GM23248 (cell line): Measurements from ENCODE around the gene BCL2L12. TPM values are rescaled to one million over a fixed set of nuclear protein-coding genes. Genes with fewer than 3 reads are reported as not detected.
A peak's percentile ranks its signal among the peaks of the same experiment; 100 is the strongest.

Source experiments
- DNase-seq: peaks from one replicate; pipeline ENCODE4 v3.0.0-alpha.2; 2015
- H2AFZ ChIP-seq: fragments of 200-600 bp; sonication (generic); 2 replicates; pipeline ENCODE4 v1.6.1; 2016; ENCODE audit warnings: antibody characterized with exemption
- H3F3A ChIP-seq: fragments of 200-600 bp; sonication (generic); 2 replicates; pipeline ENCODE4 v1.6.1; 2016; ENCODE audit warnings: mild to moderate bottlenecking, antibody characterized with exemption, mixed run types; ENCODE audit not compliant: insufficient read depth
- H3K27ac ChIP-seq: fragments of 200-600 bp; sonication (generic); 2 replicates; pipeline ENCODE4 v1.5.1; 2016; ENCODE audit warnings: mild to moderate bottlenecking
- H3K27me3 ChIP-seq: fragments of 200-600 bp; sonication (generic); replicated peaks from 2 replicates; pipeline ENCODE4 v1.6.1; 2016; ENCODE audit warnings: mild to moderate bottlenecking; ENCODE audit not compliant: insufficient read depth
- H3K36me3 ChIP-seq: fragments of 200-600 bp; sonication (generic); 2 replicates; pipeline ENCODE4 v1.6.1; 2016; ENCODE audit warnings: low read depth, mild to moderate bottlenecking
- H3K4me1 ChIP-seq: fragments of 200-600 bp; sonication (generic); 2 replicates; pipeline ENCODE4 v1.6.1; 2016; ENCODE audit warnings: mild to moderate bottlenecking; ENCODE audit not compliant: insufficient read depth
- H3K4me2 ChIP-seq: fragments of 200-600 bp; sonication (generic); one replicate; pipeline ENCODE4 v1.6.1; 2016; ENCODE audit warnings: mild to moderate bottlenecking; ENCODE audit not compliant: unreplicated experiment
- H3K4me3 ChIP-seq: fragments of 200-600 bp; sonication (generic); 2 replicates; pipeline ENCODE4 v1.5.1; 2016; ENCODE audit warnings: mild to moderate bottlenecking
- H3K79me2 ChIP-seq: fragments of 200-600 bp; sonication (generic); 2 replicates; pipeline ENCODE4 v1.6.1; 2016; ENCODE audit warnings: mild to moderate bottlenecking; ENCODE audit not compliant: insufficient read depth
- H3K9ac ChIP-seq: fragments of 200-600 bp; sonication (generic); 2 replicates; pipeline ENCODE4 v1.6.1; 2016; ENCODE audit warnings: mild to moderate bottlenecking
- H3K9me2 ChIP-seq: fragments of 200-600 bp; sonication (generic); 2 replicates; pipeline ENCODE4 v1.6.1; 2016; ENCODE audit warnings: mixed run types, mild to moderate bottlenecking, moderate library complexity; ENCODE audit not compliant: insufficient read depth
- H3K9me3 ChIP-seq: fragments of 200-600 bp; sonication (generic); one replicate; pipeline ENCODE4 v1.6.1; 2017; ENCODE audit warnings: low read depth
- H4K20me1 ChIP-seq: fragments of 200-600 bp; sonication (generic); 2 replicates; pipeline ENCODE4 v1.6.0; 2016; ENCODE audit not compliant: insufficient read depth
- EZH2 ChIP-seq: fragments of 200-600 bp; sonication (generic); IDR thresholded peaks from 2 replicates; pipeline ENCODE4 v1.6.1; 2018; ENCODE audit warnings: antibody characterized with exemption, mild to moderate bottlenecking; ENCODE audit not compliant: insufficient read depth, poor library complexity, severe bottlenecking
- EZH2phosphoT487 ChIP-seq: fragments of 200-600 bp; sonication (generic); IDR thresholded peaks from 2 replicates; pipeline ENCODE4 v1.6.1; 2018; ENCODE audit warnings: antibody characterized with exemption, moderate library complexity, mild to moderate bottlenecking, low read depth; ENCODE audit not compliant: insufficient read depth
- WGBS, 2 experiments: methylation state at CpG; one replicate each; pipeline ENCODE4 v1.1.6; 2015 to 2017; ENCODE audit warnings: low lambda C conversion rate in 2 of 2, low coverage in 1 of 2; ENCODE audit errors: missing lambda C conversion rate in 2 of 2; 5-methylcytosine and 5-hydroxymethylcytosine counted together
- in situ Hi-C: fragments of 300-500 bp; cut with MboI; formaldehyde crosslinking; loops from 2 replicates; pipeline ENCODE4 v1.15.0; 2020
- polyA plus RNA-seq: library from polyadenylated mRNA; unstranded; fragments of >200 nt; fragmentation: Nextera tagmentation; extraction: Ambion mirVana; gene quantifications from 2 replicates; pipeline ENCODE4 v1.2.1, GENCODE V29; 2016
- total RNA-seq: library from RNA; depleted of rRNA; stranded (reverse); fragments of >200 nt; shearing (Covaris generic); gene quantifications from 2 replicates; pipeline ENCODE4 v1.2.3, GENCODE V29; 2014

The BCL2L12 gene
- total and polyA plus RNA-seq, 2 experiments from 2014 or later: 9.5 to 16.6 TPM

- H3K9ac ChIP-seq: peak within 1 kb of the TSS; percentile 57
- H3F3A ChIP-seq: 0 out of 2 replicates have a peak, but pooled peaks cover 5% of the 10 kb centered on the region
- H3K79me2 ChIP-seq: no peaks in the 10 kb centered on the region
- H4K20me1 ChIP-seq: no peaks in the 10 kb centered on the region
- WGBS, 2 experiments: 34 to 36% methylated on average over 51 to 54 of the region's 54 CpGs
- TF ChIP-seq EZH2phosphoT487 (no peak), EZH2 (no peak)
- H3K27ac ChIP-seq: no peak within 1 kb of the TSS
- H3K4me3 ChIP-seq: peak within 1 kb of the TSS; percentile 82
- H3K27me3 ChIP-seq: no peaks in the 10 kb centered on the region
- DNase-seq: peak; percentile 51
- peak within 1 kb of the TSS; percentile 94 for H2AFZ ChIP-seq
- no peaks in the 10 kb centered on the region for H3K9me2 ChIP-seq
- no peaks in the 10 kb centered on the region; the same call in 1 of the 2 replicates for H3K36me3 ChIP-seq
- H3K4me1 ChIP-seq: 0 out of 2 replicates have a peak, but pooled peaks cover 4% of the 10 kb centered on the region
- H3K9me3 ChIP-seq: no peaks in the 10 kb centered on the region
- H3K4me2 ChIP-seq: peak within 1 kb of the TSS; percentile 93
- in situ Hi-C loops: no loop called here
These were observed 23.7 kb downstream of the BCL2L12 start, which contains the start of gene ADM5 for GRCh38 chr19:49689133-49690078. ADM5 (plus strand) TSS chr19:49689594; CDS start chr19:49689838, 244 bp downstream.

- TF ChIP-seq EZH2: no peak
- no peak for TF ChIP-seq EZH2phosphoT487
- Histone ChIP-seq H4K20me1 (no peaks in the 10 kb centered on the region), H3K9me3 (no peaks in the 10 kb centered on the region), H3K4me2 (peak overlapping the region; percentile 93), H3K79me2 (no peaks in the 10 kb centered on the region), H3K27ac (no peak overlapping the region; the same call in 1 of the 2 replicates), H3K36me3 (no peaks in the 10 kb centered on the region), H2AFZ (peak overlapping the region; percentile 94), H3K4me3 (peak overlapping the region; percentile 82), H3K27me3 (no peaks in the 10 kb centered on the region), H3K9ac (peak overlapping the region; percentile 57), H3F3A (0 out of 2 replicates have a peak, but pooled peaks cover 5% of the 10 kb centered on the region), H3K4me1 (0 out of 2 replicates have a peak, but pooled peaks cover 4% of the 10 kb centered on the region), H3K9me2 (no peaks in the 10 kb centered on the region)
- in situ Hi-C loops: no loop called here
- 4 to 6% methylated on average over 38 to 39 of the region's 39 CpGs for WGBS, 2 experiments
- DNase-seq: peak; percentile 57
These were observed 24.4 kb downstream of the BCL2L12 start for GRCh38 chr19:49690079-49690655.

GRCh38 chr19:49690656-49691242 is 25.0 kb downstream of the BCL2L12 start, which contains the start of gene CPT1C:
CPT1C (plus strand) TSS chr19:49691116; CDS start chr19:49692253, 1,137 bp downstream.
- TF ChIP-seq EZH2: no peak
- TF ChIP-seq EZH2phosphoT487: no peak
- Histone ChIP-seq H4K20me1 (no peaks in the 10 kb centered on the region), H3K9me2 (no peaks in the 10 kb centered on the region), H3F3A (0 out of 2 replicates have a peak, but pooled peaks cover 5% of the 10 kb centered on the region), H3K27me3 (no peaks in the 10 kb centered on the region), H3K9me3 (no peaks in the 10 kb centered on the region), H3K4me1 (0 out of 2 replicates have a peak, but pooled peaks cover 4% of the 10 kb centered on the region), H2AFZ (peak within 1 kb of the TSS; percentile 94), H3K79me2 (no peaks in the 10 kb centered on the region), H3K4me3 (peak within 1 kb of the TSS; percentile 82), H3K9ac (peak within 1 kb of the TSS; percentile 57), H3K27ac (no peak within 1 kb of the TSS; the same call in 1 of the 2 replicates), H3K36me3 (no peaks in the 10 kb centered on the region), H3K4me2 (peak within 1 kb of the TSS; percentile 93)
- 1 to 2% methylated on average over 31 to 38 of the region's 38 CpGs for WGBS, 2 experiments
- in situ Hi-C loops: no loop called here
- DNase-seq: peak; percentile 91
